HG03469 (cell line): ENCODE results near the gene AFG1L.
"Not testable (repeated sequence)": the region's sequence is repeated elsewhere in the genome, so short reads cannot be mapped to it uniquely, and the experiment has no call there.

ENCODE experiments used
- ATAC-seq: cut with Tn5 transposase; IDR thresholded peaks from one replicate; pipeline ENCODE4 v1.9.1; 2021; ENCODE audit warnings: mild to moderate bottlenecking, moderate library complexity, moderate number of reproducible peaks; ENCODE audit not compliant: unreplicated experiment

Gene AFG1L

DNA sequence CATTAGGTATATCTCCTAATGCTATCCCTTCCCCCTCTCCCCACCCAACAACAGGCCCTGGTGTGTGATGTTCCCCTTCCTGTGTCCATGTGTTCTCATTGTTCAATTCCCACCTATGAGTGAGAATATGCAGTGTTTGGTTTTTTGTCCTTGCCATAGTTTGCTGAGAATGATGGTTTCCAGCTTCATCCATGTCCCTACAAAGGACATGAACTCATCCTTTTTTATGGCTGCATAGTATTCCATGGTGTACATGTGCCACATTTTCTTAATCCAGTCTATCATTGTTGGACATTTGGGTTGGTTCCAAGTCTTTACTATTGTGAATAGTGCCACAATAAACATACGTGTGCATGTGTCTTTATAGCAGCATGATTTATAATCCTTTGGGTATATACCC lies 154.9 kb downstream of the AFG1L start:
- not testable (repeated sequence) for ATAC-seq

DNA sequence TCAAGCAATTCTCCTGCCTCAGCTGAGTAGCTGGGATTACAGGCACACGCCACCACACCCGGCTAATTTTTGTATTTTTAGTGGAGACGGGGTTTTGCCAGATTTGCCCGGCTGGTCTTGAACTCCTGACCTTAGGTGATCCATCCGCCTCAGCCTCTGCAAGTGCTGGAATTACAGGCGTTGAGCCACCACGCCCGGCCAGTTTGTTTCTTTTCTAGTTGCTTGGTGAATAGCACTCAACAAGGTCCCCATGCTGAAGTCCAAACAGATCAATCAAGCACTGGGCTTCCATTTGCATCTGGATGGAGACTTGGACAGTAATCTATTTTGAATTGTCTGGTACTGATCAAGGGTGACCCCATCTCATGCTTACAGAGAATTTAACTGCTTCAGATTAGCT lies 157.0 kb downstream of the AFG1L start:
- no peak for ATAC-seq

DNA sequence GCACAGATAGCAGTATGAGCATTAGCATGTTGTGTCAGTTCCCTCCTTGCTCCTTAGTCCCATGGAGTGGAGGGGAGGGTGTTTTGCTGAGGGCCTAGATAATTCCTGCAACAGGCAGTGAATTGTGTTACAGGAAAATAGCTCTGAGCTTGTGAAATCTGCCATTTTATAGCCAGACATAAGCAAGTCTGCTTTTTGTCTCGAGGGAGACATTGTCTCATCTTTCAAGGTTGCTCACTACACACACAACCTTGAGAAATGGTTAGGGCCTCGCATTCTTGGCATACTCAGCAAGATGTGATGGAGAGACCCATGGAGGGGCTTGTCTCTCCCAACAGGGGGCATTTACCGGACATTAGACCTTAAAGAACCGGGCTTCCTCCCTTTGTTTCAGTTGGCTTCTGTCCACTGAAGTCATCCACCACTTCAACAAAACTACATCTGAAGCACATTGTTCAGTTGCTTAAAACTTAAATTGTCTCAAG lies 157.9 kb downstream of the AFG1L start:
- no peak for ATAC-seq

DNA sequence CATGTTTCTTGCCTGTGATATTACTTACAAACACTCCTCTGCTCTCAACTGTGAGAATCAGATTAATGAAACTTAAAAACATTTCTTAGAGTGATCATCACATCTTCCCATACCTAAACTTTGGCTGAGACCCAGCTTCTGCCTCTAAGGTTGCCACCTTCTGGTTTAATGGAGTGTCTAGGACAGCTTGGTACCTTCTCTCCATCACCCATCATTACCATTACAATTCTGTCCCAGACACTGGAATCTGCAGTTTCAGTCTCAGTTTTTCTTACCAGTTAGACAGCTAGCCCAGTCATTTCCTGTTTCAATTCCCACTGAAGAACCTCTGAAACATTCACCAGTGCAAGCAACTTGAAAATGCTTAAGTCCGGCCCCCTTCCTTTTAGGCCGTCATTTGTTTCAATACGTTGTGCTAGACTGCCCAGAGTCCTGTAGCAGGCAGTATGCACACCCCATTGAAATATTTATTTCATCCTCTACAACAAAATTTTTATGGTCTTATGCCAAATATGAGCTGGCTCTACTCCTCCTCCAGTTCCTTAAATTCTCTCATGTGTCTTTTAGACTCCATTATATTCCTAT lies 158.8 kb downstream of the AFG1L start:
- no peak for ATAC-seq

DNA sequence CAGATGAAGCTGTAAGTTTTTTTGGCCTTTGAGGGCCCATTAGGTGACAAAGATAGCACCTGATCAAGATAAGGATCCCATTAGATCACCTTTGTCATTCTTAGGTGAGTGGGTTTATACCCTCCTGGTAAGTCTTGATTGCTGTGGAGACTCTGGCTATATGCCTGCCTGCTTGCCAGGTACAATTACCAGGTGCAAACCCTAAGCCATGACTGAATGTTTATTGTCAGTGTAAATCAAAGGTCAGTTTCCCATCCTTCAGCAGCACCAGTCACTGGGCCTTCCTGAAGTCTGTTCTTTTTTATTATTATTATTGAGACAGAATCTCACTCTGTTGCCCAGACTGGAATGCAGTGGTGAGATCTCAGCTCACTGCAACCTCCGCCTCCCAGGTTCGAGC lies 159.5 kb downstream of the AFG1L start:
- ATAC-seq = no peak

DNA sequence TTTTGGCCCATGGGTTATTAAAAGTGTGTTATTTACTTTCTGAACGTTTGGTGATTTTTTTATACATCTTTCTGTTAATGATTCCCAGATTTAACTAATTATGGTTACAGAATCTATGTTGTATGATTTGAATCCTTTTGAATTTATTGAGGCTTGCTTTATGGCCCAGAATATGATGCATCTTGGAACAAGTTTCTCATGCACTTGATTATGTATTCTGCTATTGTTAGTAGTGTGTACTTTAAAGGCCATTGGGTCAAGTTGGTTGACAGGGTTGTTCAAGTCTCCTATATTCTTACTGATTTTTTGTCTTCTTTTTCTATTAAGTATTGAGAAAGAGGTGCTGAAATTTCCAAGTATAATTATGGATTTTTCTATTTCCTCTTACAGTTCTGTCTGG lies 160.8 kb downstream of the AFG1L start:
- ATAC-seq = no peak

DNA sequence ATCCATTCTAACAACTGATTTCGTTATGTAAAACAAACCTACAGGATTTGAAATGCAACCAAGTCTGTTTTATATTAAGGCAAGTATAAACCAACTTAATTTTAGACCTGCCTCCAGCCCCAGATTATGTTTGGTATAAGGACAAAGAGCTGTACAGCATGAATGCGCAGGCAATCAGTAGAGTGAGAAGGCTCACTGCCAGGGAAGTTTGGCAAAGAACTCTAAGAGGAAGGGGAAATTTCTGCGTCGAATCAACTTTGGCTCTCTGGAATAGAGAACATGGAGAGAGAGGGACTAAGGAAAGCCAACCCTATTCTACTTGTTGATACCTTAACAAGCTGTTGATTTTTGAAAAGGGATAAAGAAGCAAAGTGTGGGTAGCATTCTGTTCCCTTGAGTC lies 168.9 kb downstream of the AFG1L start:
- no peak for ATAC-seq

DNA sequence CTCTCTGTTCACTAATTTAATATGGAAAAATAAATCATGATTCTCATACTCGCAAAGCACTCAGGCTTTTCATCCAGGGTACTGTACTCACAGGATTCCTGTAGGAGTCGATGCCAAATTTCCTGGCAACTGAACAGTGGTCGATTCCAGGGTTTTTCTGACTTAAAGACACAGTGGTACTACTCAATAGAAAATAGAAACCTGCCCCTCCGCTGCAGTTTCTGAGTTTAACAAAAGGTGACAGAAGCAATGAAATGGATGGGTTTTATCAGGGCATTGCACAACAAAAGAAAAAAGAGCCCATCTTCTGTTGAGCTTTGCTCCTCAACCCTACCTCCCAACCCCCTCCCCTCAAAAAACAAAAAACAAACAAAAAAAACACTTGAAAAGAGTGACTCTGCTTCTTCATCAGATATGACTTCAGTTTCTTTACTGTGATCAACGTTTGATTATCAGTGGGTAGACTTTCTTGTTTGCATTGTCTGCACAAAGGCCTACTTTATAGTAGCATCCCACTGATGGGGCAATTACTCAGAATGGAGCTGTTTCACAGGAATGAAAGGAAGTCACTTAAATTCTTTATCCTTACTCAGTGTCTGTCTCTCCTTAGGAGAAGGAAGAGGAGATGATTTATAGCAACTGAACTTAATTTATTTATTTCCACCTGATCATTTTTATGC lies 169.7 kb downstream of the AFG1L start:
- no peak for ATAC-seq

DNA sequence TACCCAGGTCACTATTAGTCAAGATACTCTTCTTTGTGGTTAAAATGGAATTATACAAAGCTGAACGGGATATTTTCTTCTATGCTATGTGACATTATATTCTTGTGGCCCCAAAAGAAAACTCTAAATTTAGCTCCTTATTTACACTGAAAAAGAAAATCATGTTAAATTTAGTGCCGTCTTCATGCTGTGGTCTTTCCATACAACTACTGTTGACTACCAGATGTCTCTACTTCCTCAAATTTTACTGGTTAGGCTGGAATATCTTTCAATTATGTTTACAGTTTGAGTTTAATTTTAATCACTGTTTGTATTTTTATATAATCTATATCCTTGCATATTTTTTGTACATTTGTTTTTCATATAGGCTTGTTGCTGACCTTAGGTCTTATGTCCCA lies 170.2 kb downstream of the AFG1L start:
- no peak for ATAC-seq

DNA sequence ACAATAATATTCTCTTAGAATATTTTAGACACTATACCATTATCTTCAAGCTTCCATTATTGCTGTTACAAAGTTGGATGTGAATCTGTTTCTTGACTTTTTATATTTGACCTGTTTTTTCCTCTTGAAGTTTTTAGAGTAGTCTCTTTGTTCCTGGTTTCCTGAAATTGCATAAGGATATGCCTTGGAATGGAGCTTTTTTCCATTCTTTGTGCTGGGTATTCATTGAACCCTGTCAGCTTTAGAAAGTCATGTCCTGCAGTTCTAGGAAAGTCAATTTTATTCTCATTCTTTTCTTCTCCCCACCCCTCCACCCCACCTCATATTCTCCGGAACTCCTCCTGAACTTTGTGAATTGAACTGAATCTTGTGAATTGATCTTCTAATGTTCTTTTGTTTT lies 173.5 kb downstream of the AFG1L start:
- no peak for ATAC-seq

DNA sequence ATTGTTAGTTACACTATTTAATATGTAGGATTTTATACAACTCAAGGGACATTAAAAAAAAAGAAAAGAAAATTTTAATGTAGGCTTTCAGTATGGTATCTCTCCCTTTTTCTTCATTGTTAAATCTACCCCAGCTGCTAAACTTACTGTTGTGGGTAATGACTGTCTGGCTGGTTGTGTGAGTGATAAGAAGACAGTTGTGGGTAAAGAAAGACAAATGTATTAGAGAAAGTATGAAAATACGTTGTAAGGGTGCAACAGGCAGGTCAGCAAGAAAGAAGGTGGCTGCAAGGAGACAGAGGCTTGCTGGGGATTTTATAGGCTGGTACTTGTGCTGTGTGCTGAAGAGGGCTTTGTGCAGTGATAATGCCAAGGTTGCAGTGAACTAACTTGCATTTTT lies 174.5 kb downstream of the AFG1L start:
- no peak for ATAC-seq

DNA sequence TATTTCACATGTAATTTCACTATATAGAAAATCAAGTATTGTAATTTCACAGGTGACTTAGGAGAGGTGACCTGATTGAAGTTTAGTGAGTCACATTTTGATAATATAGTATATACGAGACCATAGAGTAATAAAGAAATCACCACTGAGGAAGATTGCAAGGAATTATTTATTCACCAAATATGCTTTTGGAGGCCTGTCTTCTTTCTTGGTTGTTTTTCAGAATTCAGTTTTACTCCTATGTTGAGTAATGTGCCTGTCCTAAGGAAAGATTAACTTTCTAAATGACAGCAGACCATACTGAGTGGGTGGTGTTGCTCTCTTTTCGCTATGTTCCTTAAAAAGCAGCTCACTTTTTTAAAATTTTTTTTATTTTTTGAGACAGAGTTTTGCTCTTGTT lies 178.3 kb downstream of the AFG1L start:
- no peak for ATAC-seq

DNA sequence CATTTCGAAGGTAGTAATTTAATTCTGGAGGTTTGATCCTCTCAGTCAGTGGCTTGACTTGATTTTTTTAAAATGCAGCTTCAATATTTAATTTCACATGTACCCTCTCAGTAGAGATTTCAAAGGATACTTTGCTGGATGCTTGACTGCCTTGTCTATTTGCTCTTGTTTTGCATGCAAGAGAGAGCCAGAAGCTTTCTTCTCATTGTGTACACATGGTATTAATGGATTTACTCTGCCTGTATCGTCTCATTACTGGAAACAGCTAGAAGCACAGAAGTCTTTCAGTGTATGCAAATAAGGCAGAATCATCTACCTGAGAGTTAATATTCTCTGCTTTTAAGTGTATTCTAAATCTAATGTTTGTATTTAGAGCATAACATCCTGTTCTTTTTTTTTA lies 181.5 kb downstream of the AFG1L start:
- ATAC-seq = no peak

DNA sequence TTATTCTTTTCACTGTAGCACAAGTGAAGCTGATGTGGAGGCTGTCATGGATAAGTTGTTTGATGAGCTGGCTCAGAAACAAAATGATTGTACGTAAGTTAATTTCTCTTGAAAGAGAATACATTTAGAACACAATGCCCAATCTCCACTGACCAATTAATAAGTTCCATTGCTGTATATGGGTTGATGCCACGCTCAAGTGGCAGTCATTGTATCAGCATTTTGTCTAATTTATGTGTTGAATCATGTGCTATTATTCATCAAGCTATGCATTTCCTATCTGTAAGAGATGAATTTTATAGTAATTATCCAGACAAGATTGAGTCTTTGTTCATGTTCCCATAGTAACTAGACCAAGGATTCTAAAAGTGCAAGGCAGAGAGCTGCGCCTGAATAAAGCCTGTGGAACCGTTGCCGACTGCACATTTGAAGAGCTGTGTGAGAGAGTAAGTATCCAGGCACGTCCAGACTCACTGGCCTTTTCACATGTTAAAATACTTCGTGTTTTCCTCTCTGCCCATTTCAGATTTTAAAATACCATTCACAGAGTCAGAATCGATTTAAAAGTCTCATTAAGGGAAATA lies 182.1 kb downstream of the AFG1L start:
- ATAC-seq = no peak

DNA sequence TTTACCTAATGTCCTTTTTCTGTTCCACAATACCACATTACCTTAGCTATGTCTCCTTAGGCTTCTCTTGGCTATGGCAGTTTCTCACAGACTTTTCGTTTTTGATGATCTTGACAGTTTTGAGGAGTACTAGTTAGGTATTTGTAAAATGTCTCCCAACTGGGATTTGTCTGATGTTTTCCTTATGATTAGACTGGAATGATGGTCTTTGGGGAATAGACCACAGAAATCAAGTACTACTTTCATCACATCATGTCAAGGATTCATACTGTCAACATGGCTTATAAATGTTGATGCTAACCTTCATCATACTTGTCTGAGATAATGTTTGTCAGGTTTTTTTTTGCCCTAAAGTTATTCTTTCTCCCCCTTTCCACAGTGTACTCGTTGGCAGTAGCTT lies 187.7 kb downstream of the AFG1L start:
- no peak for ATAC-seq

DNA sequence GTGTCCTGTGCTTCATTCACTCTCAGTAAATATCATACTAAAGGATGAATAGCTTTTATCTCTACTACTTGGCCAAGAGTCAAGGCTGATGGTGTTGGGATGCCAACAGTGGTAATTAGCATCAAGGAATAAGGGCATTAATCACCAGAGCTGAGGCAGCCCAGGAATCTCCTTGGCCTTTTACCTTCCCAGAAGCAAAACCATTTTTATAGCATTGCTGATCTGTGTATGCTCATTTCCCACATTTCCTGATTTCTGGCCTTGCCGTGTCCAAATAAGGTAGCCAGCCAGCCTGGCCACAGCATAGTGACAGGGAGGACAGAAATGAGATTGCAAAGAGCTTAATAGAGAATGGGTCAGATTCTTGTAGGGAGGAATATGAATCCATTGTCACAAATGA lies 189.2 kb downstream of the AFG1L start:
- no peak for ATAC-seq

DNA sequence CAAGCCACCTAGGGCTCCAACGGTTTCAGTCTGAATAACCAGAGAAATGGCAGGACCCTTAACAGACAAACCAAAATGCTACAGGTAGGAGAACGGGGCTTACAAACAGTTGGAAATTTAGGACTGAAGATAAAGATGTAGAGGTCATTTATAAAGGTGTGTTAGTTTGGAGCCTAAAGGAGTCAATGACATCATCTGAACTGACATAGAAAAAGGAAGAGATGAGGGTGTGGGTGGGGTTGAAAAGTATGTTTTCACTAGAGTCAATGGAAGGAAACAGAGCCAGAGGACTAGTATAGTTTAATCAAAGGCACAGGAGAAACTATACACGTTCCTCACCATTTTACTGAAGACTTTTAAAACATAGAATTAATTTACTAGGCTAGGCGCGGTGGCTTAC lies 194.8 kb downstream of the AFG1L start:
- no peak for ATAC-seq

DNA sequence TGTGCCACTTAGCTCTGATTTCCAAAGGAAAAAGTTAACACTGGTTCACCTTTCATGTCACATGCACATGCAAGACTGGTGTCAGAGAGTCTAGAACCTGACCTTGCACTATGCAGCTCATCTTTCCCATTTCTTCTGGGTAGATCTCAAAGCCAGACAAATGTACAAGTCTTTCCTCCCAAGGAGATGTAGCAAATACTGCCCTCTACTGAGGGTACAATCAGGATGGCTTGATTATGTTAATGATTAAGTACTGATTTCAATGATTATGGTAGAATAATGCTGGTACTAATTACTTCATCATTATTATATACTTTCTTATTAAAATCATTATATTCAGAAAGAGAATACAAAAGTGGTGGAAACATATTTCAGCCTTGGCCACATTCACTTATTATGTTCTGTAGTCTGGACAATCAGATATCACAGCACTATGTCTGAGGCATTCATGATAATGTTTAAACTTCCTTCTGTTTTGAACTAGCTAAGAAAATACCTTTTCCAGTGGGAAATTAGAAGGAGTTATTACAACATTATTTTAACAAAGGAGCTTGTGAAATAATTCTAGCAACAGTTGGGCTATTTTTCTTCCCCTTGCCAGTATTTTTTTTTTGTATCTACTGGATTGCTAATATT lies 197.4 kb downstream of the AFG1L start:
- no peak for ATAC-seq

DNA sequence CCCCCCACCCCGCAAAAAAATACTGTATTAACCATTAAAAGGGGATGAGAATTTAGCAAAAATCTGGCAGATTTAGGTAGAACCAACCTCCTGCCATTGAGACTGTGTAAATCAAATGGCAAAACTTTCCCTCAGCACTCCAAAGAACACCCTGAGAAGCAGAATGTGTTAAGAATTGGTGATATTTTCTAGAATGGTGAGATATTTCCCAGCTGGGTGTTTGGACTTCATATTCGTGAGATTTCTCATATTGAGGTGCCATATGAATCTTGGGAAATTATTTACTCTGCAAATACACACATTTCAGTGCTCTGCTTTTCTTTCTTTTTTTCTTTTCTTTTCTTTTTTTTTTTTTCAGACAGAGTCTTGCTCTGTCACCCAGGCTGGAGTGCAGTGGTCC lies 199.6 kb downstream of the AFG1L start:
- ATAC-seq = no peak

DNA sequence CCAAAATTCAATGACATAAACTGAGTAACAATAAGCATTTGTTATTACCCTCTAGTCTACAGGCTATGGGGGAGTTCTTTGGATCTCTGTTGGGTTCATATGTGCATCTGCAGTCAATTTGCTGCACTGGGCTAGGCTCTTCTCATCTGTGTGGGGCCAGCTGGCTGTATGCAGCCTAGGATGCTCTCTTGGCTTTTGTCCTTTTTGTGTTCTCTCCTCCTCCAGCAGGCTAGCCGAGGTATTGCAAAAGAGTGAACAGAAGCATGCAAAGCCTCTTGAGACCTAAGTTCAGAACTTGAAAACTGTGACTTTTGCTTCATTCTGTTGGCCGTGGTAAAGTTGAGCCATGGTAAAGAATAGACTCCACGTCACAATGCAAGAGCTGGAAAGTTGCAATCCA lies 203.0 kb downstream of the AFG1L start:
- no peak for ATAC-seq

DNA sequence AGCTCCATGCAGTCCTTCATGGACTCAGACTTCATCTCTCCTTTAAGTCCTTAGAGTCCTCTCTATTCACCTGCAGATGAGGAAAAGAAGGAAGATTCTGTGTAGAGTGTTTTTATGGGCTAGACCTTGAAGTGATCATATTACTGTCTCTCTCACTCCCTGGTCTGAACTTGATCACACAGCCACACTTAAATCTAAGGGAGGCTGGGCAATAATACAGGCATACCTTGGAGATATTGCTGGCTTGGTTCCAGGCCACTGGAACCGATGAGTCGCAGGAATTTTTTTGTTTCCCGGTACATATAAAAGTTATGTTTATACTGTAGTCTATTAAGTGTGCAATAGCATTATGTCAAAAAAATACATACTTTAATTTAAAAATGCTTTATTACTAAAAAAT lies 206.7 kb downstream of the AFG1L start:
- no peak for ATAC-seq

DNA sequence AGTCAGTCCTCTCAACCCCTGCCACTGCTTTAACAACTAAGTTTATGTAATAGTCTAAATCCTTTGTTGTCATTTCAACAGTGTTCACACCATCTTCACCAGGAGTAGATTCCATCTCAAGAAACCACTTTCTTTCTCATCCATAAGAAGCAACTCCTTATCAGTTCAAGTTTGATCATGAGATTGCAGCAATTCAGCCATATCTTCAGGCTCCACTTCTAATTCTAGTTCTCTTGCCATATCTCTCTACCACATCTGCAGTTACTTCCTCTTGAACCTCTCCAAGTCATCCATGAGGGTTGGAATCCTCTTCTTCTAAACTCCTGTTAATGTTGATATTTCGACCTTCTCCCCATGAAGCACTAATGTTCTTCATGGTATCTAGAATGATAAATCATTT lies 208.0 kb downstream of the AFG1L start:
- ATAC-seq = no peak
